H1 (cell line): ENCODE measurements around the gene ARHGAP5. TPM values are rescaled to one million over a fixed set of nuclear protein-coding genes. Genes with fewer than 3 reads are reported as not detected.

Experiments
- CTCF ChIA-PET: fragments of 300-600 bp; sonication (Branson Sonifier 250); formaldehyde crosslinking; loops from one replicate; lab custom pipeline; 2021; ENCODE audit not compliant: partially characterized antibody; lab: Charles Lee
- POLR2A ChIA-PET: fragments of 300-600 bp; sonication (Branson Sonifier 250); formaldehyde crosslinking; loops from one replicate; lab custom pipeline; 2021; ENCODE audit warnings: inconsistent platforms; ENCODE audit not compliant: partially characterized antibody; lab: Charles Lee
- DNase-seq, 2 experiments: peaks; one replicate each; pipeline versions ENCODE4 v3.0.0 to v3.0.0-alpha.2; 2010 to 2022; ENCODE audit warnings: low spot score in 2 of 2, low read depth in 1 of 2, mixed read lengths in 1 of 2
- FAIRE-seq: peaks from 2 replicates; lab custom pipeline; 2011; peaks lifted over from hg19 to GRCh38; lab: Jason Lieb, UNC
- H2AFZ ChIP-seq: 2 replicates; pipeline ENCODE4 v1.8.1; 2012; ENCODE audit warnings: low read length, inconsistent platforms
- H2AK5ac ChIP-seq: 2 replicates; pipeline ENCODE4 v1.6.1; 2013; ENCODE audit warnings: low read depth, low read length
- H2BK120ac ChIP-seq: replicated peaks from 2 replicates; pipeline ENCODE3; 2013; ENCODE audit warnings: low read depth, low read length, inconsistent platforms
- H2BK12ac ChIP-seq: 2 replicates; pipeline ENCODE4 v1.6.1; 2013; ENCODE audit warnings: low read depth, low read length
- H2BK15ac ChIP-seq: 2 replicates; pipeline ENCODE4 v1.6.1; 2013; ENCODE audit warnings: low read length
- H2BK20ac ChIP-seq: 2 replicates; pipeline ENCODE4 v1.6.1; 2013; ENCODE audit warnings: low read length
- H2BK5ac ChIP-seq: 2 replicates; pipeline ENCODE4 v1.6.1; 2013; ENCODE audit warnings: low read depth, low read length
- H3K14ac ChIP-seq: 2 replicates; pipeline ENCODE4 v1.6.1; 2013; ENCODE audit warnings: inconsistent platforms; ENCODE audit not compliant: insufficient read length
- H3K18ac ChIP-seq: 2 replicates; pipeline ENCODE4 v1.6.1; 2013; ENCODE audit warnings: low read length; ENCODE audit errors: extremely low read depth
- H3K23ac ChIP-seq: 2 replicates; pipeline ENCODE4 v1.6.1; 2013; ENCODE audit warnings: inconsistent platforms; ENCODE audit not compliant: insufficient read length
- H3K23me2 ChIP-seq: 2 replicates; pipeline ENCODE4 v1.6.1; 2013; ENCODE audit warnings: low read depth, low read length
- H3K27ac ChIP-seq: 2 replicates; pipeline ENCODE4 v1.6.1; 2011; ENCODE audit warnings: low read depth, low read length, inconsistent platforms
- H3K27me3 ChIP-seq, 4 experiments: replicated peaks in 1 of 4; 1 replicate in 1 of 4; 2 replicates in 3 of 4; pipeline versions ENCODE4 v1.6.1 to v1.8.1; 2011 to 2013; ENCODE audit warnings: low read length in 3 of 4, mild to moderate bottlenecking in 3 of 4, inconsistent platforms in 2 of 4, mixed read lengths in 2 of 4, moderate library complexity in 1 of 4; ENCODE audit not compliant: control insufficient read depth in 3 of 4, insufficient read depth in 3 of 4; ENCODE audit errors: extremely low read depth in 1 of 4
- H3K36me3 ChIP-seq, 4 experiments: 2 replicates each; pipeline versions ENCODE4 v1.6.1 to v1.8.1; 2011 to 2013; ENCODE audit warnings: mild to moderate bottlenecking in 4 of 4, low read length in 3 of 4, moderate library complexity in 2 of 4, control low read depth in 1 of 4, inconsistent platforms in 1 of 4; ENCODE audit not compliant: insufficient read depth in 4 of 4, control insufficient read depth in 2 of 4
- H3K4ac ChIP-seq: replicated peaks from 2 replicates; pipeline ENCODE3; 2013; ENCODE audit warnings: low read length, low read depth, mixed read lengths, inconsistent platforms; ENCODE audit not compliant: insufficient read length
- H3K4me1 ChIP-seq, 4 experiments: replicated peaks in 1 of 4; 1 replicate in 1 of 4; 2 replicates in 3 of 4; pipeline versions ENCODE4 v1.6.1 to v1.8.1; 2011 to 2013; ENCODE audit warnings: low read length in 3 of 4, inconsistent platforms in 2 of 4, mixed read lengths in 1 of 4; ENCODE audit not compliant: insufficient read depth in 4 of 4, control insufficient read depth in 3 of 4
- H3K4me2 ChIP-seq, 2 experiments: 2 replicates each; pipeline versions ENCODE4 v1.6.1 to v1.8.1; 2011 to 2013; ENCODE audit warnings: low read depth in 2 of 2, low read length in 2 of 2, control low read depth in 1 of 2, inconsistent platforms in 1 of 2, mild to moderate bottlenecking in 1 of 2; ENCODE audit not compliant: insufficient read depth in 1 of 2
- H3K4me3 ChIP-seq, 4 experiments: fragments of 200-600, 300-600 bp in 1 of 4; sonication (generic), shearing (Covaris generic), sonication (Bioruptor Twin) in 1 of 4; 2 replicates each; pipeline versions ENCODE4 v1.5.1 to v1.8.1; 2011 to 2016; ENCODE audit warnings: low read length in 4 of 4, low read depth in 3 of 4, control low read depth in 2 of 4, inconsistent platforms in 2 of 4, mild to moderate bottlenecking in 2 of 4, mixed read lengths in 1 of 4, moderate library complexity in 1 of 4; ENCODE audit not compliant: insufficient read depth in 2 of 4; ENCODE audit errors: extremely low read depth in 1 of 4
- H3K56ac ChIP-seq: replicated peaks from 2 replicates; pipeline ENCODE3; 2013; ENCODE audit warnings: low read depth, mild to moderate bottlenecking, mixed read lengths, low read length, inconsistent platforms; ENCODE audit not compliant: insufficient read length
- H3K79me1 ChIP-seq: 2 replicates; pipeline ENCODE4 v1.6.1; 2013; ENCODE audit warnings: low read depth, low read length, control low read depth
- H3K79me2 ChIP-seq, 2 experiments: 2 replicates each; pipeline versions ENCODE4 v1.6.1 to v1.8.1; 2012 to 2013; ENCODE audit warnings: low read length in 2 of 2, mild to moderate bottlenecking in 2 of 2, inconsistent platforms in 1 of 2; ENCODE audit not compliant: insufficient read depth in 2 of 2, control insufficient read depth in 1 of 2
- H3K9ac ChIP-seq, 4 experiments: replicated peaks in 1 of 4; 1 replicate in 1 of 4; 2 replicates in 3 of 4; pipeline versions ENCODE4 v1.6.1 to v1.8.1; 2011 to 2013; ENCODE audit warnings: low read depth in 3 of 4, low read length in 3 of 4, control low read depth in 2 of 4, mild to moderate bottlenecking in 2 of 4, moderate library complexity in 2 of 4, inconsistent platforms in 1 of 4; ENCODE audit errors: extremely low read depth in 1 of 4
- H3K9me3 ChIP-seq, 2 experiments: 2 replicates each; pipeline versions ENCODE4 v1.6.1 to v1.8.1; 2012 to 2013; ENCODE audit warnings: mild to moderate bottlenecking in 2 of 2, moderate library complexity in 2 of 2, control low read depth in 1 of 2, inconsistent platforms in 1 of 2, low read depth in 1 of 2, low read length in 1 of 2, mixed read lengths in 1 of 2; ENCODE audit not compliant: insufficient read depth in 2 of 2
- H4K20me1 ChIP-seq, 2 experiments: replicated peaks in 1 of 2; 2 replicates each; pipeline versions ENCODE3 to v1.8.1; 2011 to 2013; ENCODE audit warnings: inconsistent platforms in 2 of 2, low read length in 2 of 2, mild to moderate bottlenecking in 1 of 2; ENCODE audit not compliant: insufficient read depth in 2 of 2, control insufficient read depth in 1 of 2
- H4K5ac ChIP-seq: 2 replicates; pipeline ENCODE4 v1.6.1; 2013; ENCODE audit warnings: low read length, low read depth, mixed read lengths, inconsistent platforms; ENCODE audit not compliant: insufficient read length
- H4K8ac ChIP-seq: 2 replicates; pipeline ENCODE4 v1.8.0; 2013; ENCODE audit warnings: mild to moderate bottlenecking, moderate library complexity, low read length, inconsistent platforms; ENCODE audit not compliant: insufficient read depth; ENCODE audit errors: extremely low read depth
- H4K91ac ChIP-seq: replicated peaks from 2 replicates; pipeline ENCODE3; 2013; ENCODE audit warnings: low read length, mixed read lengths, inconsistent platforms; ENCODE audit not compliant: insufficient read length
- ASH2L ChIP-seq: fragments of 200-600, 300-600 bp; sonication (generic); IDR thresholded peaks from one replicate; pipeline ENCODE4 v1.7.1; 2017; ENCODE audit warnings: low read length
- CEBPB ChIP-seq: IDR thresholded peaks from 2 replicates; pipeline ENCODE4 v1.6.1; 2012; ENCODE audit warnings: low read depth, low read length
- EGR1 ChIP-seq: IDR thresholded peaks from 2 replicates; pipeline ENCODE4 v1.6.1; 2011; ENCODE audit warnings: low read depth, low read length, borderline replicate concordance
- FOSL1 ChIP-seq: IDR thresholded peaks from 2 replicates; pipeline ENCODE4 v1.6.1; 2011; ENCODE audit warnings: mild to moderate bottlenecking, low read depth, low read length, moderate library complexity; ENCODE audit not compliant: insufficient read depth
- JUN ChIP-seq: IDR thresholded peaks from 2 replicates; pipeline ENCODE4 v1.6.1; 2011; ENCODE audit warnings: low read depth, mild to moderate bottlenecking, improper control_type of control experiment, low read length
- POLR2AphosphoS5 ChIP-seq: IDR thresholded peaks from 2 replicates; pipeline ENCODE4 v1.6.1; 2011; ENCODE audit warnings: low read depth, low read length
- RFX5 ChIP-seq: IDR thresholded peaks from 2 replicates; pipeline ENCODE4 v1.6.1; 2011; ENCODE audit warnings: low read depth, low read length, improper control_type of control experiment, borderline replicate concordance
- RXRA ChIP-seq: IDR thresholded peaks from 2 replicates; pipeline ENCODE4 v1.6.1; 2011; ENCODE audit warnings: low read depth, mild to moderate bottlenecking, low read length, moderate library complexity; ENCODE audit not compliant: insufficient read depth
- SIX5 ChIP-seq: IDR thresholded peaks from 2 replicates; pipeline ENCODE4 v1.6.1; 2011; ENCODE audit warnings: mild to moderate bottlenecking, low read depth, low read length
- SP2 ChIP-seq: IDR thresholded peaks from 2 replicates; pipeline ENCODE4 v1.6.1; 2012; ENCODE audit warnings: mild to moderate bottlenecking, low read length, inconsistent platforms
- SRF ChIP-seq: IDR thresholded peaks from 2 replicates; pipeline ENCODE4 v1.6.1; 2011; ENCODE audit warnings: mild to moderate bottlenecking, low read depth, low read length, moderate library complexity
- SUZ12 ChIP-seq: fragments of 200-600 bp; sonication (generic); IDR thresholded peaks from 2 replicates; pipeline ENCODE4 v1.6.1; 2012; ENCODE audit warnings: mild to moderate bottlenecking, inconsistent platforms, low read length, moderate library complexity, mixed read lengths
- WGBS, 2 experiments: shearing (Covaris generic) in 1 of 2; methylation state at CpG; one replicate each; pipeline versions ENCODE4 v1.1.6 to v1.1.7; 2013 to 2015; ENCODE audit warnings: low lambda C conversion rate in 2 of 2, mixed read lengths in 2 of 2, inconsistent platforms in 1 of 2, low coverage in 1 of 2, missing lambda C conversion rate in 1 of 2; ENCODE audit not compliant: insufficient replicate concordance in 2 of 2, insufficient coverage in 1 of 2, insufficient read length in 1 of 2; ENCODE audit errors: extremely low coverage in 1 of 2, missing lambda C conversion rate in 1 of 2; 5-methylcytosine and 5-hydroxymethylcytosine counted together
- polyA plus RNA-seq, 7 experiments: library from polyadenylated mRNA; depleted of rRNA in 3 of 7; stranded (reverse) in 5 of 7; unstranded in 2 of 7; fragments of >200 nt in 5 of 7; fragments of 200-250 nt in 2 of 7; gene quantifications; 1 replicate in 5 of 7; 2 replicates in 1 of 7; 4 replicates in 1 of 7; pipeline versions ENCODE4 v1.2.1 to v1.2.3, GENCODE V29; 2011 to 2013; ENCODE audit warnings: missing spikeins in 2 of 7, mixed read lengths in 2 of 7
- total RNA-seq: library from RNA; stranded (reverse); fragmentation: NEBNext Ultra II Directional; extraction: Animal tissue kit (Norgen Biotek cat#: 25700); gene quantifications from 2 replicates; pipeline ENCODE4 v1.2.1, GENCODE V29; 2021
- TF ChIP-seq, protein P1 (sequence below): IDR thresholded peaks from 2 replicates; pipeline ENCODE4 v1.6.1; 2012; ENCODE audit warnings: low read length, inconsistent platforms
- TF ChIP-seq, protein P2 (sequence below): IDR thresholded peaks from 2 replicates; pipeline ENCODE4 v1.6.1; 2011; ENCODE audit warnings: low read depth, mild to moderate bottlenecking, low read length; ENCODE audit not compliant: insufficient read depth

The ARHGAP5 gene
- total and polyA plus RNA-seq, 2 of the 8 experiments (the other 6 are each of a cell fraction or from before 2014, with no cell fraction given), result 7.8 to 77.3 TPM

GRCh38 chr14:32137892-32138291, 60.8 kb downstream of the ARHGAP5 start:
- no peak overlapping the region for H3K23ac ChIP-seq
- no peak overlapping the region for H2BK15ac ChIP-seq
- H3K9ac ChIP-seq, result no peak overlapping the region
- no peak overlapping the region for H4K91ac ChIP-seq
- H3K4ac ChIP-seq, result no peak overlapping the region
- WGBS, 2 experiments, result 100% methylated on average over 1 of the region's 1 CpG; no CpG with 5 or more reads in 1 of the 2 experiments
- H4K8ac ChIP-seq, result no peak overlapping the region
- POLR2A ChIA-PET, result no interaction called here
- no peak overlapping the region for H2BK5ac ChIP-seq
- H3K14ac ChIP-seq, result no peak overlapping the region
- CTCF ChIA-PET, result no interaction called here
- H2AFZ ChIP-seq, result no peak overlapping the region
- 0 out of 4 replicates have a peak, but pooled peaks cover 0 to 3% of the 10 kb centered on the region in 2 experiments for H3K9me3 ChIP-seq
- H3K27me3 ChIP-seq, result no peaks in the 10 kb centered on the region
- H3K79me1 ChIP-seq, result no peaks in the 10 kb centered on the region
- no peak overlapping the region for H3K4me2 ChIP-seq
- FAIRE-seq (no peak), DNase-seq (no peak)
- H4K20me1 ChIP-seq, result no peaks in the 10 kb centered on the region
- H3K18ac ChIP-seq, result no peak overlapping the region
- H3K79me2 ChIP-seq, result peaks cover 0 to 46% of the 10 kb centered on the region in 2 experiments; a peak in 2 of 4 replicates
- no peaks in the 10 kb centered on the region for H3K4me1 ChIP-seq
- H2BK120ac ChIP-seq, result no peak overlapping the region
- H3K4me3 ChIP-seq, result no peak overlapping the region
- no peaks in the 10 kb centered on the region for H3K23me2 ChIP-seq
- H2BK20ac ChIP-seq, result no peak overlapping the region
- no peak overlapping the region for H2AK5ac ChIP-seq
- H3K56ac ChIP-seq, result no peak overlapping the region
- no peak overlapping the region for H4K5ac ChIP-seq
- H3K27ac ChIP-seq, result no peak overlapping the region
- H3K36me3 ChIP-seq, result no peaks in the 10 kb centered on the region
- no peak overlapping the region for H2BK12ac ChIP-seq
- TF ChIP-seq SUZ12, result no peak
- TF ChIP-seq SP2, result no peak
- TF ChIP-seq ASH2L, result no peak
- TF ChIP-seq, protein P1, sequence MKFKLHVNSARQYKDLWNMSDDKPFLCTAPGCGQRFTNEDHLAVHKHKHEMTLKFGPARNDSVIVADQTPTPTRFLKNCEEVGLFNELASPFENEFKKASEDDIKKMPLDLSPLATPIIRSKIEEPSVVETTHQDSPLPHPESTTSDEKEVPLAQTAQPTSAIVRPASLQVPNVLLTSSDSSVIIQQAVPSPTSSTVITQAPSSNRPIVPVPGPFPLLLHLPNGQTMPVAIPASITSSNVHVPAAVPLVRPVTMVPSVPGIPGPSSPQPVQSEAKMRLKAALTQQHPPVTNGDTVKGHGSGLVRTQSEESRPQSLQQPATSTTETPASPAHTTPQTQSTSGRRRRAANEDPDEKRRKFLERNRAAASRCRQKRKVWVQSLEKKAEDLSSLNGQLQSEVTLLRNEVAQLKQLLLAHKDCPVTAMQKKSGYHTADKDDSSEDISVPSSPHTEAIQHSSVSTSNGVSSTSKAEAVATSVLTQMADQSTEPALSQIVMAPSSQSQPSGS, result no peak
- TF ChIP-seq POLR2AphosphoS5, result no peak
- no peak for TF ChIP-seq RFX5
- TF ChIP-seq RXRA, result no peak
- no peak for TF ChIP-seq JUN
- no peak for TF ChIP-seq CEBPB
- no peak for TF ChIP-seq SRF
- TF ChIP-seq FOSL1, result no peak
- no peak for TF ChIP-seq SIX5
- TF ChIP-seq EGR1, result no peak
- TF ChIP-seq, protein P2, sequence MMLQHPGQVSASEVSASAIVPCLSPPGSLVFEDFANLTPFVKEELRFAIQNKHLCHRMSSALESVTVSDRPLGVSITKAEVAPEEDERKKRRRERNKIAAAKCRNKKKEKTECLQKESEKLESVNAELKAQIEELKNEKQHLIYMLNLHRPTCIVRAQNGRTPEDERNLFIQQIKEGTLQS, result no peak
